ENCODE results near the gene CTNNBIP1. TPM values are rescaled to one million over a fixed set of nuclear protein-coding genes. Genes with fewer than 3 reads are reported as not detected.

The CTNNBIP1 gene
- total RNA-seq, 1 experiment from 2014 or later = 44.4 TPM

DNA sequence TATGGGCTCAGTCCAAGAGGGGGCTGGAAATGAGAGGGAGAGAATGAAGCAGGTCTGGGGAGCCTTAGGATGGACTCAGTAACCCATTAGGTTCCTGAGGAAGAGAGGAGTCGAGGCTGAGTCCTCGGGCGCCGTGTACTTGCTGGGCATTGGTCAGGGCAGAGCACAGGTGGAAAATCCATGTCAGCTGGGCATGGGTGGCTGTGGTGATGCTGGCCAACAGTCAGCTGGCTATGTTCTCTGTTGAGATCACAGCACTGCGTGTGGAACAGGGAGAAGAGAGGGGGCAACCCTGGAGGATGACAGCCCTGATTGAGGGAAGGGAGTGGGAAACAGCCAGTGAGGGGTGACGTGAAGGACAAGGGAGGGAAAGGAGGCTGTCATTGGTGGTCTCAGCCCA is 43.2 kb downstream of the CTNNBIP1 start:
- no peak overlapping the region for H4K8ac ChIP-seq (replicated peaks; ENCODE audit: insufficient read length, low read depth, low read length)
- peak overlapping the region in 2 of 3 experiments; percentile 22 to 61; a peak in 2 of 7 replicates for H3K27ac Mint-ChIP-seq
- H2BK12ac ChIP-seq (ENCODE audit: insufficient read length, low read depth, low read length) = no peak overlapping the region
- no peaks in the 10 kb centered on the region for H3K23me2 ChIP-seq (ENCODE audit: insufficient read length, low read depth, low read length, poor library complexity, severe bottlenecking)
- no peak overlapping the region for H2BK15ac ChIP-seq (ENCODE audit: low read depth, low read length)
- H4K5ac ChIP-seq (ENCODE audit: insufficient read length, low read depth, low read length) = no peak overlapping the region
- no peak overlapping the region for H3K23ac ChIP-seq (ENCODE audit: insufficient read length, low read depth, low read length)
- no peak overlapping the region for H3K27ac ChIP-seq (ENCODE audit: insufficient read length, low read depth, low read length)
- no peak overlapping the region for H3T11ph ChIP-seq (ENCODE audit: low read length)
- no peaks in the 10 kb centered on the region for H3K79me2 ChIP-seq (ENCODE audit: insufficient read depth, low read length)
- H2BK5ac ChIP-seq (ENCODE audit: insufficient read length, low read length) = no peak overlapping the region
- no peak overlapping the region for H2BK120ac ChIP-seq (ENCODE audit: low read depth, low read length, poor library complexity, severe bottlenecking)
- H2AFZ ChIP-seq (ENCODE audit: low read length) = no peak overlapping the region
- H2AK5ac ChIP-seq (ENCODE audit: insufficient read length, low read length) = no peak overlapping the region
- H3K9me3 ChIP-seq (ENCODE audit: control insufficient read depth, low read depth, low read length) = no peaks in the 10 kb centered on the region
- no peaks in the 10 kb centered on the region for H3K79me1 ChIP-seq (ENCODE audit: insufficient read depth, low read depth, low read length, poor library complexity, severe bottlenecking)
- no peak overlapping the region for H3K4me2 ChIP-seq (ENCODE audit: insufficient read depth, insufficient read length, low read length)
- H4K91ac ChIP-seq (ENCODE audit: insufficient read length, low read depth, low read length) = peak overlapping the region; percentile 38
- no peaks in the 10 kb centered on the region for H3K9me3 Mint-ChIP-seq
- peaks cover 0 to 8% (median 0%) of the 10 kb centered on the region in 3 experiments; a peak in 3 of 7 replicates for H3K36me3 Mint-ChIP-seq (ENCODE audit: insufficient read depth in 1 of 3, low read depth in 3 of 3)
- peaks cover under 1 to 9% of the 10 kb centered on the region in 2 experiments; a peak in 3 of 4 replicates for H3K4me1 Mint-ChIP-seq
- TF ChIP-seq, protein P1, sequence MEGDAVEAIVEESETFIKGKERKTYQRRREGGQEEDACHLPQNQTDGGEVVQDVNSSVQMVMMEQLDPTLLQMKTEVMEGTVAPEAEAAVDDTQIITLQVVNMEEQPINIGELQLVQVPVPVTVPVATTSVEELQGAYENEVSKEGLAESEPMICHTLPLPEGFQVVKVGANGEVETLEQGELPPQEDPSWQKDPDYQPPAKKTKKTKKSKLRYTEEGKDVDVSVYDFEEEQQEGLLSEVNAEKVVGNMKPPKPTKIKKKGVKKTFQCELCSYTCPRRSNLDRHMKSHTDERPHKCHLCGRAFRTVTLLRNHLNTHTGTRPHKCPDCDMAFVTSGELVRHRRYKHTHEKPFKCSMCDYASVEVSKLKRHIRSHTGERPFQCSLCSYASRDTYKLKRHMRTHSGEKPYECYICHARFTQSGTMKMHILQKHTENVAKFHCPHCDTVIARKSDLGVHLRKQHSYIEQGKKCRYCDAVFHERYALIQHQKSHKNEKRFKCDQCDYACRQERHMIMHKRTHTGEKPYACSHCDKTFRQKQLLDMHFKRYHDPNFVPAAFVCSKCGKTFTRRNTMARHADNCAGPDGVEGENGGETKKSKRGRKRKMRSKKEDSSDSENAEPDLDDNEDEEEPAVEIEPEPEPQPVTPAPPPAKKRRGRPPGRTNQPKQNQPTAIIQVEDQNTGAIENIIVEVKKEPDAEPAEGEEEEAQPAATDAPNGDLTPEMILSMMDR (conservative IDR thresholded peaks at IDR 0.05) = no peak
- H3K56ac ChIP-seq (ENCODE audit: insufficient read length, low read depth, low read length) = no peak overlapping the region
- H3K27me3 Mint-ChIP-seq (ENCODE audit: low read depth) = no peaks in the 10 kb centered on the region
- H4K20me1 ChIP-seq (ENCODE audit: control insufficient read depth, insufficient read depth, insufficient read length) = no peaks in the 10 kb centered on the region
- no peak for DNase-seq
- no peaks in the 10 kb centered on the region for H3K27me3 ChIP-seq (ENCODE audit: insufficient read depth, low read length)
- no peak overlapping the region for H2BK20ac ChIP-seq (ENCODE audit: low read depth, low read length, poor library complexity, severe bottlenecking)
- H3K4me3 Mint-ChIP-seq = no peak overlapping the region
- H3K18ac ChIP-seq (ENCODE audit: insufficient read length, low read depth, low read length) = no peak overlapping the region
- H3K4me1 ChIP-seq (ENCODE audit: insufficient read depth, low read length) = no peaks in the 10 kb centered on the region
- no peak overlapping the region for H3K9ac ChIP-seq (ENCODE audit: extremely low read depth, insufficient read length, low read length)
- H3K14ac ChIP-seq (ENCODE audit: insufficient read depth, low read length) = no peak overlapping the region
- H3K4ac ChIP-seq (ENCODE audit: low read depth, low read length) = no peak overlapping the region
- no CpG with 5 or more reads among the region's 6 CpGs for WGBS (ENCODE audit: extremely low coverage, insufficient read length, low lambda C conversion rate)
